HG03039 (cell line): ENCODE results near the gene ARVCF.
"Not testable (repeated sequence)": the region's sequence is repeated elsewhere in the genome, so short reads cannot be mapped to it uniquely, and the experiment has no call there.

ENCODE experiments used
- ATAC-seq: cut with Tn5 transposase; IDR thresholded peaks from one replicate; pipeline ENCODE4 v1.9.1; 2021; ENCODE audit warnings: mild to moderate bottlenecking, moderate library complexity; ENCODE audit not compliant: unreplicated experiment

Gene ARVCF

DNA sequence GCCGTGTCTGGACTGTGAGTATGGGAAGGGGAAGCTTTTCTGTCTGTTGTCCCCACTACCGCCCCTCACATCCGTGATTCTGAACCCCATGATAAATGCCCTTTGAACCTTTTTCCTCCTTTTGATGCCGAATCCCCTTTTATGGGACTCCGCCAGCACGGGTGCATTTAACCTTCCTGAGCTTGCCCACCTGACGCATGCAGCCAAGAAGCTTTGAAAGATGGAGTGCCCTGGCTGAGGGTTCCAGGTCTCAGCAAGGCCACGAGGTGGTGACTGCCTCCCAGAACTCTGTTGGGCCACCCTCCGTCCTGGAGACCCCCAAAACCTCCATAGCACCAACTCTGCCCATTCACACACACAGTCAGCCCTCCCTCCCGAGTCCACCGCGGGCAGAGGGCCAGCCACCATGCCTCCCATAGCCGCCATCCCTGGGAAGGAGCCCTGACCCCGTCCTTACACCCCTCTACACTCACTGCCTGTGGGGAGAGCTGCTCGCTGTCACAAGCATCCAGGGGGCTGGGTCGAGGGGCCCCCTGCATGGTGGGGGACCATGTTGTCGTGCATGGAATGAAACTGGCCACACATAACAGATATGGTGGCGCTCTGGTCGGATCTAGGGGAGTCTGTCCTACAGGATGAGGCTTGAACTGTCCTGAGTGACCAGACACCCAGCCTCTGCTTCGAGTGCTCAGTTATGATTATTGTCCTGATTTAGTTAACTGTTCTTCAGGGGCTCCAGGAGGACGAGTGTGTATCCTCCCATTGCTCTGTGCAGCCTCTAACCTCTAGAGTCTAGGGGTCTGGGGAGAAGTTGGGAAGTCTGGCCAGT is 75.9 kb downstream of the ARVCF start:
- no peak for ATAC-seq

GRCh38 chr22:19937616-19938473 is 78.8 kb downstream of the ARVCF start:
- no peak for ATAC-seq

DNA sequence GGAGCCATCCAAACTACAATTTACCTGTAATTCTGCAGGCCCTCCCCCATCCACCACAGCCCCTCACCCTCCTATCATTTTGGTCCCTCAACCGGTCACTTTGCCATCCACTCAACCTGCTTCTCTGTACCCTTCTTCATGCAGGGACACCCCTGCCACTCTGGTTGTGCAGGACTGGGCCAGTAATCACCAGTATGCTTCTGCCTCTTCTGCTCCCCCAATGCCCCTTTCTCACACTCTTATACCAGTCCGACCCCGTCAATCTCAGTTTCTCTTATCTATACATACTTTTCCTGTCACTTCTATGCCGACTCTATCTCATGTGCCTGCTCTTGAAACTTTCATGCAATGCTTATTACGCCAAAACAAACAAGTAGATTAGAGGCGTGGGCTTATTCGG is 80.1 kb downstream of the ARVCF start:
- no peak for ATAC-seq

DNA sequence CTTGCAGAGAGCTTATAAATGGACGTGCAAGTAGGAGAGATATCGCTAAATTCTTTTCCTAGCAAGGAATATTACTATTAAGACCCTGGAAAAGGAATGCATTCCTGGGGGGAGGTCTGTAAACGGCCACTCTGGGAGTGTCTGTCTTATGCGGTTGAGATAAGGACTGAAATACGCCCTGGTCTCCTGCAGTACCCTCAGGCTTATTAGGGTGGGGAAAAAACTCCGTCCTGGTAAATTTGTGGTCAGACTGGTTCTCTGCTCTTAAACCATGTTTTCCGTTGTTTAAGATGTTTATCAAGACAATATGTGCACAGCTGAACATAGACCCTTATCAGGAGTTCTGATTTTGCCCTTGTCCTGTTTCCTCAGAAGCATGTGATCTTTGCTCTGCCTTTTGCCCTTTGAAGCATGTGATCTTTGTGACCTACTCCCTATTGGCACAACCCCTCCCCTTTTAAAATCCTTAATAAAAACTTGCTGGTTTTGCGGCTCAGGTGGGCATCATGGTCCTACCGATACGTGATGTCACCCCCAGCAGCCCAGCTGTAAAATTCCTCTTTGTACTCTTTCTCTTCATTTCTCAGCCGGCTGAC is 81.4 kb downstream of the ARVCF start:
- not testable (repeated sequence) for ATAC-seq

DNA sequence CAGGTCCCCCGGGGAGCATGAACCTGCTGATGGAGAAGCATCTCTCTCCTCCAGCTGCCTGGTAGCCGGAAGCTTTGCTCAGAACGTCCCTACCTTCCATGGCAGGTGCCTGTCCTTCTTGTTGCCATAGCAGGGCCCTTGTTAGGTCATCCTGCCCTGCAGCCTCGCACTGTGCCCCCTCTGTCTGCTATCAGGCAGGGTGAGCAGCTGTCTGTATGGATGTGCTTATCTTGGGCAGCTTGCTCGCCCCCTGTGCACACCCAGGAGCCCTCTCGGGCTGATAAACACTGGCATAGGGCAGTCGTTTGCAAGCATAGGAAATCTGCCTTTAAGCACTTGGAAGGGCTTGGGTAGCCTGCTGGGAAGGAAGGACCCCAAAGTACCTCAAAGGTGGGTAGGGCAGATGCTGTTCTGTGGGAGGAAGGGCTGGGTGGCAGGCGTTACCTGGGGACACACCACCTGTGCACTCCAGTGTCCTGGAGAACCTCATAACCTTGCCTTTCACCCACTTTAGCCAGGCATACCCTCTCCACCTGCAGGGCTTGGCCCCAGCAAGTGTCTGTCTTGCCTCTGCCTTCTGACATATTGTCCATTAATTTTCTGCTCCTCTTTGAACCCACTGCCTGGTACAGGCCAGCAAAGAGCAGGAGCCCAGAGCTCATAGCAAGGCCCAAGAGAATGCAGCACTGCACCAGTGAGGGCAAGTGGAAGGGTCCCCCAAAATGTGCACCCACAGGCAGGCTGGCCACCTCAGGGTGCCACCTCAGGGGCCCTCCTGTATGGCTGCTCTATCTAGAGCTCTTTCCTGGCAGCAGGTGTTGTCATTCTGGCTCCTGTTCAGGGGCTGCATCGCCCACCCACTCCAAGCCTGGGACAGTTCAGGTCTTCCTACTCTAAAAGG is 83.0 kb downstream of the ARVCF start:
- ATAC-seq = no peak

DNA sequence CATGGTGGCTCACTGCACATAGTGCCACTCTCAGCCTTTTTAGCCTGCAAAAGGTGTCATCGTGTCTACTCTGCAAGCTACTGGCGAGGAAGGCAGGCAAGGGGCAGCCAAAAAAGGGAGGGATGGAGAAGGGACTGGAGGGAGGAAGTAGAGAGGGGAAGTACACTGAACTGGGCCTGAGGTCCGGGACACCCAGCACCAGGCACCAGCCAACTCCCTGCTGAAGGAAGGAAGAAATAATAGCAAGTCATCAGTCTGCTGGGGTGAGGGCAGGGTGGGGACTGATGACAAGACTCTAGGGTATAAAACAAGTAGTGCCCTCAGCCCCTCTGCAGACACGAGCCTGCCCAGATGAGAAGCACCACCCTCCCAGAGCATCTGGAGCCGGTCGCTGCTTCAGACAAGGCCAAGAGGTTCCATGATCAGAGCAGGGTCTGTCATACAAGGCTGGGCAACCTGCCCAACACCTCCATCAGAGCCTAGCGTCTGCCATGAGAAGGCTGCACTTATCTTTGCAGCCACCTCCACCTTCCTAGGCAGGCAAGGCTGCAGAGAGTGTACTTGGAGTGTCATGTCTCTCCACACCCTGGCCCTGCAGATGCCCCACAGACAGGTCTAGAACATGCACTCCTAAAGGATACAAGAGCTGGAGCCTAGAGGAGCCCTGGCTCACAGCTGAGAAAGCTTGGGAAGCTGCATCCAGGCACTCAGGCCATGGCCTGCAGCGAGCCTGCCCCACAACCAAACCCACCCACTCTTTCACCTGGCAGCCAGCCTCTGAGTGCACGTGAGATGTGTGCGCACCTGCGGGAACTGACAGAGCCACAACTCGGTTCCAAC is 84.0 kb downstream of the ARVCF start:
- no peak for ATAC-seq

GRCh38 chr22:19931514-19931913 is 85.1 kb downstream of the ARVCF start:
- no peak for ATAC-seq

GRCh38 chr22:19930551-19931486 is 85.8 kb downstream of the ARVCF start:
- no peak for ATAC-seq

GRCh38 chr22:19929586-19930550 is 86.8 kb downstream of the ARVCF start:
- no peak for ATAC-seq

GRCh38 chr22:19928207-19928606 is 88.4 kb downstream of the ARVCF start:
- no peak for ATAC-seq

GRCh38 chr22:19927696-19928095 is 88.9 kb downstream of the ARVCF start:
- ATAC-seq = no peak

DNA sequence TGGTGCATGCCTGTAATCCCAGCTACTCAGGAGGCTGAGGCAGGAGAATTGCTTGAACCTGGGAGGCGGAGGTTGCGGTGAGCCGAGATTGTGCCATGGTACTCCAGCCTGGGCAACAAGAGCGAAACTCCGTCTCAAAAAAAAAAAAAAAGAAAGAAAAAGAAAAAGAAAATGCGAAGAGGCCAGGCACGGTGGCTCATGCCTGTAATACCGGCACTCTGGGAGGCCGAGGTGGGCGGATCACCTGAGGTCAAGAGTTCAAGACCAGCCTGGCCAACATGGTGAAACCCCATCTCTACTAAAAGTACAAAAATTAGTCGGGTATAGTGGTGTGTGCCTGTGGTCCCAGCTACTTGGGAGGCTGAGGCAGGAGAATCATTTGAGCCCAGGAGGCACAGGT is 90.6 kb downstream of the ARVCF start:
- ATAC-seq = not testable (repeated sequence)

- ATAC-seq = no peak
Observed at GRCh38 chr22:19923914-19924513, 92.6 kb downstream of the ARVCF start.

DNA sequence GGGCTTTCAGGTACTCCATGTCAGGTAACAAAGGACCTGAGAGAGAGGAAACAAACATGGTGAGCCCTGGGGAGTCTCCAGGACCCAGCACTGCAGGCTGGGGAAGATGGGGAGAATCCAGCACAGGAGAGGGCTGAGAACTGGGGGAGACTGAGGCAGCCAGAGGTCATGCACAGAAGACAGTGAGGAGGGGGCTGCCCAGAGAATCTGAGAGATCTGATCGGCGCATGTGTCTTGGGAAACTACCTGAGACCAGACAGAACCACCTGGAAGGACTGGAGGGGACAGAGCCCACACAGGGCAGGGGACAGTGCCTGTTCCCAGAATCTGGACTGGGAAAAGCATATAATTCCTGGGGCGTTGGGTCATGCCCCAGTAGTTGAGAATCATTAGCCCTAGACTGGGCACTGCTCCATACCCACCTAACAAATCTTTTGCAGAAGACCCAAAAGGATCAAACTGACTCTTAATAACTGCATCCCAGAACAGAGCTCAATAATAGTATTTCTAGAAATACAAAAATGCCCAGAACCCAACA is 95.0 kb downstream of the ARVCF start:
- no peak for ATAC-seq
